Transverse colon (tissue), 4 donors: Measurements from ENCODE around the gene PLXND1.

ENCODE experiments used
- EP300 ChIP-seq: sonication (generic); formaldehyde crosslinking; IDR thresholded peaks from one replicate; pipeline ENCODE4 v1.6.1; 2017; ENCODE audit warnings: antibody characterized with exemption, low read depth
- POLR2A ChIP-seq: fragments of 450-650 bp; IDR thresholded peaks from one replicate; pipeline ENCODE4 v1.6.1; 2016; ENCODE audit warnings: antibody characterized with exemption, mild to moderate bottlenecking, moderate library complexity
- POLR2AphosphoS5 ChIP-seq, 3 donors: sonication (generic); formaldehyde crosslinking; IDR thresholded peaks; one replicate each; pipeline ENCODE4 v1.6.1; 2016; ENCODE audit warnings: antibody characterized with exemption in 3 of 3
- TF ChIP-seq, protein P1 (sequence below), 5 experiments: fragments of 200-600 bp in 3 of 5; fragments of 450-650 bp in 2 of 5; sonication (generic) in 3 of 5; IDR thresholded peaks; 1 replicate in 2 of 5; 2 replicates in 3 of 5; pipeline ENCODE4 v1.5.1; 2016 to 2017; ENCODE audit warnings: antibody characterized with exemption in 5 of 5, inconsistent platforms in 3 of 5, mild to moderate bottlenecking in 2 of 5, moderate library complexity in 1 of 5

DNA sequence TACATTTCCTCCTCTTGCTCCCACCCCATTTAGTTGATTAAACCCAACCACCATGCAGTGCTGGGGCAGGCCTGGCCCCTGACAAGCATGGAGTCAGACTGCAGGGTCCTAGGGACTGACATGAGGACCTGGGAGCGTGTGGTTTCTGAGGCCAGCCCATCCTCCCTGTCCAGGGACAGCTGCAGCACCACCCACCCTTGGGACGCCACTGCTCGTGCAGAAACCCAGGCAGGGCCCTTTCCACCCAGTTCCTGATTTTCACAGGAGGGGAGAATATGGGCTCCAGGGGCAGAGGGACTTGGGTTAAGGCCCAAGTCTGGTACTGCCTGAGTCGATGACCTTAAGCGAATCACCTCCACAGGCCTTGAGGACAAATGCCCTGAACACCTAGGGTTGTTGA lies 23.7 kb downstream of the PLXND1 start:
- TF ChIP-seq, protein P1, sequence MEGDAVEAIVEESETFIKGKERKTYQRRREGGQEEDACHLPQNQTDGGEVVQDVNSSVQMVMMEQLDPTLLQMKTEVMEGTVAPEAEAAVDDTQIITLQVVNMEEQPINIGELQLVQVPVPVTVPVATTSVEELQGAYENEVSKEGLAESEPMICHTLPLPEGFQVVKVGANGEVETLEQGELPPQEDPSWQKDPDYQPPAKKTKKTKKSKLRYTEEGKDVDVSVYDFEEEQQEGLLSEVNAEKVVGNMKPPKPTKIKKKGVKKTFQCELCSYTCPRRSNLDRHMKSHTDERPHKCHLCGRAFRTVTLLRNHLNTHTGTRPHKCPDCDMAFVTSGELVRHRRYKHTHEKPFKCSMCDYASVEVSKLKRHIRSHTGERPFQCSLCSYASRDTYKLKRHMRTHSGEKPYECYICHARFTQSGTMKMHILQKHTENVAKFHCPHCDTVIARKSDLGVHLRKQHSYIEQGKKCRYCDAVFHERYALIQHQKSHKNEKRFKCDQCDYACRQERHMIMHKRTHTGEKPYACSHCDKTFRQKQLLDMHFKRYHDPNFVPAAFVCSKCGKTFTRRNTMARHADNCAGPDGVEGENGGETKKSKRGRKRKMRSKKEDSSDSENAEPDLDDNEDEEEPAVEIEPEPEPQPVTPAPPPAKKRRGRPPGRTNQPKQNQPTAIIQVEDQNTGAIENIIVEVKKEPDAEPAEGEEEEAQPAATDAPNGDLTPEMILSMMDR (IDR thresholded peaks at IDR 0.05) = no peak
- TF ChIP-seq POLR2A (no peak), EP300 (no peak), POLR2AphosphoS5 (IDR thresholded peaks at IDR 0.05) (no peak)
